WTC11 (cell line): ENCODE data around the gene GBP7.

Experiments used
- CBFB ChIP-seq: sonication (generic); formaldehyde crosslinking; IDR thresholded peaks from 2 replicates; pipeline ENCODE4 v1.8.1; 2022; ENCODE audit warnings: mild to moderate bottlenecking, low read depth, missing genetic modification reagents
- CREB1 ChIP-seq: sonication (generic); formaldehyde crosslinking; IDR thresholded peaks from 2 replicates; pipeline ENCODE4 v1.8.0; 2023; ENCODE audit warnings: mild to moderate bottlenecking, missing genetic modification reagents
- CREM ChIP-seq: sonication (generic); formaldehyde crosslinking; IDR thresholded peaks from 2 replicates; pipeline ENCODE4 v1.8.1; 2022; ENCODE audit warnings: mild to moderate bottlenecking, missing genetic modification reagents, moderate library complexity
- FOXJ3 ChIP-seq: sonication (generic); formaldehyde crosslinking; IDR thresholded peaks from 2 replicates; pipeline ENCODE4 v1.9.0; 2021; ENCODE audit warnings: missing genetic modification reagents, mild to moderate bottlenecking, borderline replicate concordance
- JUN ChIP-seq: sonication (generic); formaldehyde crosslinking; IDR thresholded peaks from 2 replicates; pipeline ENCODE4 v1.8.0; 2023; ENCODE audit warnings: mild to moderate bottlenecking, missing genetic modification reagents
- ZBTB43 ChIP-seq: sonication (generic); formaldehyde crosslinking; IDR thresholded peaks from 2 replicates; pipeline ENCODE4 v1.8.1; 2023; ENCODE audit warnings: mild to moderate bottlenecking, missing genetic modification reagents
- ZNF232 ChIP-seq: sonication (generic); formaldehyde crosslinking; IDR thresholded peaks from 2 replicates; pipeline ENCODE4 v1.8.0; 2022; ENCODE audit warnings: mild to moderate bottlenecking, missing genetic modification reagents
- TF ChIP-seq, protein P1 (sequence below): fragments of 200-600 bp; IDR thresholded peaks from 2 replicates; pipeline ENCODE4 v1.8.0; 2022; ENCODE audit warnings: antibody characterized with exemption

DNA sequence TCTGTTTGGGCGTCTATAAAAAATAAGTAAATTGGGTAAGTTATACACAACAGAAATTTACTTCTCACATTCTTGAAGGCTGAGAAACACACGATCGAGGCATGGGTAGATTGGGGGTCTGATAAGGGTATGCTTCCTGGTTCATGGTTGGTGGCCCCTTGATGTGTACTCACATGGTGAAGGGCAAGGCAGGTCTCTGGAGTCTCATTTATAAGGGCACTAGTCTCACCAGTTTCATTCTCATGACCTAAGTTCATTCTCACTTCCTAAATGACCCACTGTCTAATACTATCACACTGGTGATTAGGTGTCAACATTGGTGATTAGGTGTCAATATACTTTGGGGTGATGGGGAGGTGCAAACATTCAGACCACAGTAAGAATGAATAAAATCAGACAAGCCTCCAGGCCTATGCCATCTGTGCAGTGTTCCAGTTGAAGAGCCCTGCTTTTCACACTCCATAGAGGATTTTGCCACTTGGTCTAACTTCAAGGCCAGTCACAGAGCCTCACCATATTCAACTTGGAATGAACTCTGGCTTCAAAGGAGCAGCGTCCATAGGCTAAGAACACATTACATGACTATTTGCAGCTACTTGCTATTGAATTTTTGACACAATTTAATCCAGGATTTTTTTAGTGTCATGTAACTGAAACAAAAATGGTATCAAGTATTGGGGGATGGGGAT, 25.4 kb upstream of the GBP7 start:
- TF ChIP-seq, protein P1, sequence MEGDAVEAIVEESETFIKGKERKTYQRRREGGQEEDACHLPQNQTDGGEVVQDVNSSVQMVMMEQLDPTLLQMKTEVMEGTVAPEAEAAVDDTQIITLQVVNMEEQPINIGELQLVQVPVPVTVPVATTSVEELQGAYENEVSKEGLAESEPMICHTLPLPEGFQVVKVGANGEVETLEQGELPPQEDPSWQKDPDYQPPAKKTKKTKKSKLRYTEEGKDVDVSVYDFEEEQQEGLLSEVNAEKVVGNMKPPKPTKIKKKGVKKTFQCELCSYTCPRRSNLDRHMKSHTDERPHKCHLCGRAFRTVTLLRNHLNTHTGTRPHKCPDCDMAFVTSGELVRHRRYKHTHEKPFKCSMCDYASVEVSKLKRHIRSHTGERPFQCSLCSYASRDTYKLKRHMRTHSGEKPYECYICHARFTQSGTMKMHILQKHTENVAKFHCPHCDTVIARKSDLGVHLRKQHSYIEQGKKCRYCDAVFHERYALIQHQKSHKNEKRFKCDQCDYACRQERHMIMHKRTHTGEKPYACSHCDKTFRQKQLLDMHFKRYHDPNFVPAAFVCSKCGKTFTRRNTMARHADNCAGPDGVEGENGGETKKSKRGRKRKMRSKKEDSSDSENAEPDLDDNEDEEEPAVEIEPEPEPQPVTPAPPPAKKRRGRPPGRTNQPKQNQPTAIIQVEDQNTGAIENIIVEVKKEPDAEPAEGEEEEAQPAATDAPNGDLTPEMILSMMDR, result no peak
- TF ChIP-seq ZNF232 (CRISPR knock-in tag) (no peak), JUN (CRISPR knock-in tag) (no peak), ZBTB43 (CRISPR knock-in tag) (no peak), CREM (CRISPR knock-in tag) (no peak), CREB1 (no peak), FOXJ3 (CRISPR knock-in tag) (no peak), CBFB (CRISPR knock-in tag) (no peak)
